ENCODE data around the gene PRXL2B.

Gene PRXL2B, protein sequence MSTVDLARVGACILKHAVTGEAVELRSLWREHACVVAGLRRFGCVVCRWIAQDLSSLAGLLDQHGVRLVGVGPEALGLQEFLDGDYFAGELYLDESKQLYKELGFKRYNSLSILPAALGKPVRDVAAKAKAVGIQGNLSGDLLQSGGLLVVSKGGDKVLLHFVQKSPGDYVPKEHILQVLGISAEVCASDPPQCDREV

DNA sequence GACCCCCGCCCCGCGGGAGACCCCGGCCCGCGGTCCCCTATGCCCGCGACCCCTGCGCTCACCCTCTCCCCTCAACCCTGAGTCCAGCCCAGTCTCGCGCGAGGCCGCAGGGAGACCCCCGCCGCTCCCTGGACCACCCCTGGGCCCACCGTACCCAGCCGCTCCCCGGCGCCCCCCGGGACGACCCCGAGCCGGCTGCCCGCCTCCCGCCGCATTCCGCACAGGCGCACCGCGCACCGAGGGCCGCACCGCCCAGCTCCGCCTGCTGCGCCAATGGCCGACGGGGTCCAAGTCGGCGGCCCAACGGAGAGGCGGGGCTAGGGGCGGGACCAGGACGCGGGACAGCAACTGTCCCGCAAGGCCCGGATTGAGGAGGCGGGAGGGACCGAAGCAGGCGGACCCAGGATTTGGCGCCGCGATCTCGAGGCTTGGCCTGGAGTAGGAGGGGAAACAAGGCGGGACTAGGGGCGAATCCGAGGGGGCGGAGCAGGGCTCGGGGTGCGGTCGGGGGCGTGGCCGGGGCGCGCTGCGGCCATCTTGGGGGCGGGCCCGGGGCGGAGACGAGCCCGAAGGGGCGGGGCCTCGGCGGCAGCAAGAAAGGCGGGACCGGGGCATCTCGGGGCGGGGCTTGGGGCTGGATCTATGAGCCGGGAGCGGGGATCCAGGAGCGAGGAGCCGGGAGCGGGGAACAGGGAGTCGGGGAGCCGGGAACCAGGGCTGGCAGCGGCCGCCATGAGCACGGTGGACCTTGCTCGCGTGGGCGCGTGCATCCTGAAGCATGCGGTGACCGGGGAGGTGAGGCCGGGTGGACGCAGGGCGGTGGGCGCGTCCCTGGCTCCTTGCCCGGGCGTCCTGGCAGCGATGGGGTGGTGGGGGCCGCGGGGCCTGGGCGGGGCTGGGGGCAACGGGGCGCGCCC is at the start of gene PRXL2B:
PRXL2B (plus strand) TSS at position 624 of the 917 bp plus-strand sequence; CDS start at position 733, 109 bp downstream.
- Histone ChIP-seq H3K9me3 (ENCODE audit: control insufficient read depth in 5 of 5, low read length in 5 of 5) (no peaks in the 10 kb centered on the region), H3K36me3 (ENCODE audit: control insufficient read depth in 5 of 5, insufficient read depth in 5 of 5, low read length in 5 of 5) (peaks cover 0 to 17% (median 8%) of the 10 kb centered on the region in 5 donors), H3K4me1 (ENCODE audit: control insufficient read depth in 5 of 5, insufficient read depth in 5 of 5, low read length in 5 of 5) (peaks cover 0 to 45% (median 31%) of the 10 kb centered on the region in 5 donors), H3K4me3 (ENCODE audit: low read depth in 1 of 5, low read length in 5 of 5) (peak within 1 kb of the TSS; percentile 80 to 93 (median 86)), H3K9ac (ENCODE audit: low read length in 5 of 5) (peak within 1 kb of the TSS; percentile 68 to 90 (median 78)), H3K27ac (ENCODE audit: low read depth, low read length) (peak within 1 kb of the TSS; percentile 79), H3K27me3 (ENCODE audit: control insufficient read depth in 5 of 5, insufficient read depth in 4 of 5, low read length in 5 of 5) (no peaks in the 10 kb centered on the region)

- no peaks in the 10 kb centered on the region for H3K9me3 ChIP-seq (ENCODE audit: control insufficient read depth in 5 of 5, low read length in 5 of 5)
- H3K27ac ChIP-seq (ENCODE audit: low read depth, low read length): no peak overlapping the region
- peaks cover 0 to 19% (median 0%) of the 10 kb centered on the region in 5 donors for H3K4me1 ChIP-seq (ENCODE audit: control insufficient read depth in 5 of 5, insufficient read depth in 5 of 5, low read length in 5 of 5)
- H3K27me3 ChIP-seq (ENCODE audit: control insufficient read depth in 5 of 5, insufficient read depth in 4 of 5, low read length in 5 of 5): peaks cover 22 to 65% (median 43%) of the 10 kb centered on the region in 5 donors
- no peak overlapping the region for H3K4me3 ChIP-seq (ENCODE audit: low read depth in 1 of 5, low read length in 5 of 5)
- no peak overlapping the region for H3K9ac ChIP-seq (ENCODE audit: low read length in 5 of 5)
- H3K36me3 ChIP-seq (ENCODE audit: control insufficient read depth in 5 of 5, insufficient read depth in 5 of 5, low read length in 5 of 5): no peaks in the 10 kb centered on the region
These were observed 48.8 kb upstream of the PRXL2B start for GRCh38 chr1:2537784-2538115.

- peaks cover 23 to 60% (median 37%) of the 10 kb centered on the region in 5 donors for H3K27me3 ChIP-seq (ENCODE audit: control insufficient read depth in 5 of 5, insufficient read depth in 4 of 5, low read length in 5 of 5)
- peaks cover 0 to 21% (median 0%) of the 10 kb centered on the region in 5 donors for H3K4me1 ChIP-seq (ENCODE audit: control insufficient read depth in 5 of 5, insufficient read depth in 5 of 5, low read length in 5 of 5)
- no peaks in the 10 kb centered on the region for H3K9me3 ChIP-seq (ENCODE audit: control insufficient read depth in 5 of 5, low read length in 5 of 5)
- H3K27ac ChIP-seq (ENCODE audit: low read depth, low read length): no peak overlapping the region
- no peaks in the 10 kb centered on the region for H3K36me3 ChIP-seq (ENCODE audit: control insufficient read depth in 5 of 5, insufficient read depth in 5 of 5, low read length in 5 of 5)
- H3K4me3 ChIP-seq (ENCODE audit: low read depth in 1 of 5, low read length in 5 of 5): no peak overlapping the region
- no peak overlapping the region for H3K9ac ChIP-seq (ENCODE audit: low read length in 5 of 5)
These were observed 48.2 kb upstream of the PRXL2B start for GRCh38 chr1:2538376-2538775.

DNA sequence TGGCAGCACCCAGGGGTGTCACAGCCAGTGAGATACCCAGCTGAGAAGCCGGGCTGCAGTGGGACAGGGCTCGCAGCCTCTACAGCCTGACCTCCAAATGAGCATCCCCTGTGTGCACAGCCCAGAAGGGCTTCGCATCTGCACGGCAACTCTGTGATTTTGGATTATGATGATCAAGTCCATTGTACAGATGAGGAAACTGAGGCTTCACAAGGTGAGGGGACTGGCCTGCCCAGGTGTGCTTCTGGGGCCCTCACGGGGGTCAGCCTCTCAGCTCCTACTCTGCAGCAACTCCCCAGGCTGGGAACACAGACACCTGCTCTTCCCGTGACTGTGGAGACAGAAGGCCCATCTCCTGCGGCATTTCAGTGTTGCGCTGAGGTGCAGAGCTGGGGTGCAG is 47.7 kb upstream of the PRXL2B start:
- Histone ChIP-seq H3K4me1 (ENCODE audit: control insufficient read depth in 5 of 5, insufficient read depth in 5 of 5, low read length in 5 of 5) (peaks cover 0 to 25% (median 2%) of the 10 kb centered on the region in 5 donors), H3K9ac (ENCODE audit: low read length in 5 of 5) (no peak overlapping the region), H3K27ac (ENCODE audit: low read depth, low read length) (no peak overlapping the region), H3K36me3 (ENCODE audit: control insufficient read depth in 5 of 5, insufficient read depth in 5 of 5, low read length in 5 of 5) (no peaks in the 10 kb centered on the region), H3K4me3 (ENCODE audit: low read depth in 1 of 5, low read length in 5 of 5) (no peak overlapping the region), H3K9me3 (ENCODE audit: control insufficient read depth in 5 of 5, low read length in 5 of 5) (no peaks in the 10 kb centered on the region), H3K27me3 (ENCODE audit: control insufficient read depth in 5 of 5, insufficient read depth in 4 of 5, low read length in 5 of 5) (peaks cover 23 to 60% (median 35%) of the 10 kb centered on the region in 5 donors)

- Histone ChIP-seq H3K4me3 (ENCODE audit: low read depth in 1 of 5, low read length in 5 of 5) (no peak overlapping the region), H3K9ac (ENCODE audit: low read length in 5 of 5) (no peak overlapping the region), H3K4me1 (ENCODE audit: control insufficient read depth in 5 of 5, insufficient read depth in 5 of 5, low read length in 5 of 5) (peaks cover 0 to 28% (median 8%) of the 10 kb centered on the region in 5 donors), H3K27me3 (ENCODE audit: control insufficient read depth in 5 of 5, insufficient read depth in 4 of 5, low read length in 5 of 5) (peaks cover 28 to 58% (median 40%) of the 10 kb centered on the region in 5 donors), H3K27ac (ENCODE audit: low read depth, low read length) (no peak overlapping the region), H3K9me3 (ENCODE audit: control insufficient read depth in 5 of 5, low read length in 5 of 5) (no peaks in the 10 kb centered on the region), H3K36me3 (ENCODE audit: control insufficient read depth in 5 of 5, insufficient read depth in 5 of 5, low read length in 5 of 5) (no peaks in the 10 kb centered on the region)
These were observed 47.2 kb upstream of the PRXL2B start for GRCh38 chr1:2539312-2539907.

GRCh38 chr1:2540816-2541492 is 45.6 kb upstream of the PRXL2B start:
- Histone ChIP-seq H3K9ac (ENCODE audit: low read length in 5 of 5) (no peak overlapping the region), H3K36me3 (ENCODE audit: control insufficient read depth in 5 of 5, insufficient read depth in 5 of 5, low read length in 5 of 5) (no peaks in the 10 kb centered on the region), H3K4me1 (ENCODE audit: control insufficient read depth in 5 of 5, insufficient read depth in 5 of 5, low read length in 5 of 5) (peaks cover 1 to 35% (median 18%) of the 10 kb centered on the region in 5 donors), H3K27ac (ENCODE audit: low read depth, low read length) (no peak overlapping the region), H3K27me3 (ENCODE audit: control insufficient read depth in 5 of 5, insufficient read depth in 4 of 5, low read length in 5 of 5) (peaks cover 22 to 50% (median 34%) of the 10 kb centered on the region in 5 donors), H3K4me3 (ENCODE audit: low read depth in 1 of 5, low read length in 5 of 5) (no peak overlapping the region), H3K9me3 (ENCODE audit: control insufficient read depth in 5 of 5, low read length in 5 of 5) (no peaks in the 10 kb centered on the region)

DNA sequence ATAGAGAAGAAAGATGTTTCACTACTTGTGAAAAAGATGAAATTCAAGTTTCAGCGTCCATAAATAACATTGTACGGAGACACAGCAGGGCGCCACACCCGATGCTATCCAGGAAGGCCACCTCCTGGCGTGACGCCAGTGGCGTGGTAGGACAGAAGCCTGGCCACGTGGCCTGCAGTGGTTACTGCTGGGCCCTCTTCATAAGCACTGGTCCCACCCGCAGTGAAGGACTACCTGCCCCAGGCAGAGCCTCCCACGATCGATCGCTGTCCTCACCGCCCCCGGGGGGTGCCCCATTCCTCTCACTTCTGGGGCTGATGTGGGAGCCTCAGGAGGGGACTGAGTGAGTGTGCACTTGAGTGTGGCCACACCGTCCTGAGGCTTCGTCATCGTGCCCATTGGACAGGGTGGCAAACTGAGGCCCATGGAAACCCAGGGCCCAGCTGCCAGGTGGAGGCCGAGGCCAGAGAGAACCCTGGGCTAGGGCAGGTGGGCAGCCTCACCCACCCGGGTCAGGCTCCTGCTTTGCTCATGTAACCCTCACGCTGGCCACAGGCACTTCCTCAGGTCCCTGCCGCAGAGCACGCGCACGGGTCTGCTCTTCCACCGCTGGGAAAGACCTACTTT is 44.8 kb upstream of the PRXL2B start:
- Histone ChIP-seq H3K9me3 (ENCODE audit: control insufficient read depth in 5 of 5, low read length in 5 of 5) (no peaks in the 10 kb centered on the region), H3K27me3 (ENCODE audit: control insufficient read depth in 5 of 5, insufficient read depth in 4 of 5, low read length in 5 of 5) (peaks cover 20 to 48% (median 35%) of the 10 kb centered on the region in 5 donors), H3K36me3 (ENCODE audit: control insufficient read depth in 5 of 5, insufficient read depth in 5 of 5, low read length in 5 of 5) (no peaks in the 10 kb centered on the region), H3K4me1 (ENCODE audit: control insufficient read depth in 5 of 5, insufficient read depth in 5 of 5, low read length in 5 of 5) (peaks cover 1 to 41% (median 24%) of the 10 kb centered on the region in 5 donors), H3K27ac (ENCODE audit: low read depth, low read length) (no peak overlapping the region), H3K9ac (ENCODE audit: low read length in 5 of 5) (no peak overlapping the region), H3K4me3 (ENCODE audit: low read depth in 1 of 5, low read length in 5 of 5) (no peak overlapping the region)

GRCh38 chr1:2542246-2542915 is 44.2 kb upstream of the PRXL2B start:
- Histone ChIP-seq H3K9me3 (ENCODE audit: control insufficient read depth in 5 of 5, low read length in 5 of 5) (no peaks in the 10 kb centered on the region), H3K4me1 (ENCODE audit: control insufficient read depth in 5 of 5, insufficient read depth in 5 of 5, low read length in 5 of 5) (peaks cover 1 to 47% (median 30%) of the 10 kb centered on the region in 5 donors), H3K4me3 (ENCODE audit: low read depth in 1 of 5, low read length in 5 of 5) (no peak overlapping the region), H3K36me3 (ENCODE audit: control insufficient read depth in 5 of 5, insufficient read depth in 5 of 5, low read length in 5 of 5) (no peaks in the 10 kb centered on the region), H3K27me3 (ENCODE audit: control insufficient read depth in 5 of 5, insufficient read depth in 4 of 5, low read length in 5 of 5) (peaks cover 15 to 44% (median 37%) of the 10 kb centered on the region in 5 donors), H3K27ac (ENCODE audit: low read depth, low read length) (no peak overlapping the region), H3K9ac (ENCODE audit: low read length in 5 of 5) (no peak overlapping the region)

GRCh38 chr1:2543543-2544092 is 43.0 kb upstream of the PRXL2B start:
- no peak overlapping the region for H3K27ac ChIP-seq (ENCODE audit: low read depth, low read length)

More at GRCh38 chr1:2543543-2544092, 43.0 kb upstream of the PRXL2B start:
- no peak overlapping the region for H3K9ac ChIP-seq (ENCODE audit: low read length in 5 of 5)
- H3K4me1 ChIP-seq (ENCODE audit: control insufficient read depth in 5 of 5, insufficient read depth in 5 of 5, low read length in 5 of 5): peaks cover 3 to 59% (median 42%) of the 10 kb centered on the region in 5 donors
- H3K27me3 ChIP-seq (ENCODE audit: control insufficient read depth in 5 of 5, insufficient read depth in 4 of 5, low read length in 5 of 5): peaks cover 8 to 32% (median 27%) of the 10 kb centered on the region in 5 donors
- H3K4me3 ChIP-seq (ENCODE audit: low read depth in 1 of 5, low read length in 5 of 5): no peak overlapping the region
- H3K36me3 ChIP-seq (ENCODE audit: control insufficient read depth in 5 of 5, insufficient read depth in 5 of 5, low read length in 5 of 5): no peaks in the 10 kb centered on the region
- no peaks in the 10 kb centered on the region for H3K9me3 ChIP-seq (ENCODE audit: control insufficient read depth in 5 of 5, low read length in 5 of 5)

Data from subcutaneous abdominal adipose tissue (tissue), 5 donors.